GM19240 (cell line): ENCODE measurements around the gene KDM4D.
"Not testable (repeated sequence)": the region's sequence is repeated elsewhere in the genome, so short reads cannot be mapped to it uniquely, and the experiment has no call there.

Source experiments
- DNase-seq: peaks from one replicate; pipeline ENCODE4 v3.0.0; 2011; ENCODE audit warnings: low spot score; ENCODE audit not compliant: insufficient read length

Gene KDM4D

GRCh38 chr11:95033051-95033450 is 59.5 kb downstream of the KDM4D start:
- no peak for DNase-seq

- no peak for DNase-seq
Observed at GRCh38 chr11:95035316-95035715, 61.8 kb downstream of the KDM4D start.

GRCh38 chr11:95037356-95038035 is 64.0 kb downstream of the KDM4D start:
- not testable (repeated sequence) for DNase-seq

DNA sequence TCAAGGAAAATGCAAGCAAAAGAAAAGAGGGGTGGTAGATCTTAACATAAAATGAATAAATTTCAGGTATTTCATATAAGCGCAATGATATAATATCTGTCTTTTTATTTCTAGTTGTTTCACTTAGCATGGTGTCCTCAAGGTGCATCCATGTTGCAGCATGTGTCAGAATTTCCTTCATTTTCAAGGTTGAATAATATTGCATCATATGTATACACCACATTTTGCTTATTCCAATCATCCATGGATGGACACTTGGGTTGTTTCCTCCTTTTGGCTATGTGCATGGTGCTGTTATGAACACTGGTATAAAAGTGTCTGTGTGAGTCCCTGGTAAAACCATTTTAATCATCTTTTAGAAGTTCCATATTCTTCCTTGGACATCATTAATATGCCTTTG is 68.7 kb downstream of the KDM4D start:
- no peak for DNase-seq

DNA sequence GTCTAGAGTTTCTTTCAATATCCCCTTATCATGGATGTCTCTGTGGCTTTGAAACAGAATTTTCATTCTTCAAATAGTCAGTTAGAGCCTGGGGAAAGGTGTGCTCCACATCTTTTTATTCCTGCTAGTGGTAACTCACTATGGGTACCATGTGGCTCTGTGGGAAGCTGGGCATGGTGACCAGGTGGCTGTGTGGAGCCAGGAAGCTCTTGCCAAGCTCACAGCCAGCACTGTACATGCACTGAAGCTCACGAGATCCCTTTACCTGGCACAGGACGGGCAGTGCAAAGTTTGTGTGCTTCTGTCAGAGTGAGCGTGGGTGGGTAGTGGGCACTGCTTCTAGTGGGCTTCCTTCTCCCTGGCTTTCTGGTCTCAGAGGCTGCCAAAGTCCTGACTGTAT is 69.4 kb downstream of the KDM4D start:
- DNase-seq, result no peak

GRCh38 chr11:95044010-95044409 is 70.5 kb downstream of the KDM4D start:
- DNase-seq, result no peak

DNA sequence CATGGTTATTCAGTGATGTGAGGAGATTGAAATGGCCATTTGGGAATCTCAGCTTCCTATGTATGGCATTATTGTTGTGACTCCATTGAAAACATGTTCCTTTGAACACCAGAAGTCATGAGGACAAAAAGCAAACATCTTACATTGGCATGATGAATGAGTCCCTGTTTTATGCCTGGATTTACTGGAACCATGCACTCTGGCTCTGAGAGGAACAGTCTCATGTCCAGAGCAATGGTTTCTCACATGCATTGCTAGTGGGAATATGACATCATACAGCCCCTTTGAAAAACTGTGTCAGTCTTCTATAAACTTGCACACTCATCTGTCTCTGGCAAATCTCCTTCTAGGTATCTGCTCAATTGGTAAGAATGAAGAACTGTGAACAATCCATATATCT is 72.3 kb downstream of the KDM4D start:
- DNase-seq, result no peak
